ENCODE measurements around the gene PKNOX2. TPM values are rescaled to one million over a fixed set of nuclear protein-coding genes. Genes with fewer than 3 reads are reported as not detected.

Gene PKNOX2
- total and polyA plus RNA-seq, 10 of the 15 experiments (the other 5 are each of a cell fraction or from before 2014, with no cell fraction given) = not detected

DNA sequence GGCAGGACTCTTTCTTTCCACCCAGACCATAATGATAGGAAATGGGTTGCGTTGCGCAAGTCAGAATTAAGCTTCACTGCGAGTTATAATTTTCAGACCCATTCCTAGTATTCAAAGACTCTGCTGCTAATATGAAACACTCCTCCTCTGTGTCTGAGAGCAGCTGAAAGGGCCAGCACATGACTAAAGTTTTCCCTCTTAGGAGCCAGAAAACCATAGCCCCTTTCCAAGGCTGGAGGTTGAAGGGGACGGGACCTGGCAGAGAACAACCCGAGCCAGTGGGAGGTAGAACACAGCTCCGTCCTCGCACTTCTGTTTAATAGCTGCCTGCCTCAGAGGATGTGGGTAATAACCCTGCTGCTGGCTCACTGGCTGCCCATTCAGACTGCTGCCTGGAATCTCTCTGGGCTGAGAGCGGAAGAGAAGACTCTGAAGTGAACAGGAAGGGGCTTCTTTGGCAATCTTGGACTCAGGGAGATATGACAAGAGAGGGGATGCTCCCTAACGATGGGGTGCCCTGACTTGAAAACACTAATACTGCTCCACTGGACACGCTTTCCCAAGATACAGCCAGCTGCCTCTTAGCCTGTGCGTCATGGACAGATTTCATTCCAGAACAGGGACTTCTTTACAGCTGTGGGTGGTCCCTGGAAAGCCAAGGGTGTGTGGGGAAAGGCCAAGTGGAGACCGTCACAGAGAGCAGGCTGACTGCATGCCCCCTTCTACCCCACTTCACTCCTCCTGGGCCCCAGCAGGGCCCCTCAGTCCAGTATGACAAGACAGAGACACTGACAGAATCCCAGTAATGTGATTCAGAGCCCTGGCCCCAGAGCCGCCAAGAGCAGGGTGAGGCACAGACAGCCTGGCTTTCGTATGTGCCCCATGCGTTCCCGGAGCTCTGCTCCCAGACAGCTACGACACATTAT lies 174.6 kb downstream of the PKNOX2 start (continued):
- TF ChIP-seq TARDBP (IDR thresholded peaks at IDR 0.05; ENCODE audit: borderline replicate concordance) = no peak
- no peak for TF ChIP-seq POLR2AphosphoS5 (IDR thresholded peaks at IDR 0.05; ENCODE audit: low read length)
- no peak for TF ChIP-seq NFYA (IDR thresholded peaks at IDR 0.05; ENCODE audit: borderline replicate concordance, low read depth, low read length)
- no peak for TF ChIP-seq RAD51 (IDR thresholded peaks at IDR 0.05)
- no peak for TF ChIP-seq RB1 (IDR thresholded peaks at IDR 0.05; ENCODE audit: borderline replicate concordance)
- no peak for TF ChIP-seq MEF2B (IDR thresholded peaks at IDR 0.05; ENCODE audit: partially characterized antibody, poor library complexity, severe bottlenecking)
- no peak for TF ChIP-seq CBX3 (IDR thresholded peaks at IDR 0.05; ENCODE audit: borderline replicate concordance, low read depth)
- TF ChIP-seq, protein P1, sequence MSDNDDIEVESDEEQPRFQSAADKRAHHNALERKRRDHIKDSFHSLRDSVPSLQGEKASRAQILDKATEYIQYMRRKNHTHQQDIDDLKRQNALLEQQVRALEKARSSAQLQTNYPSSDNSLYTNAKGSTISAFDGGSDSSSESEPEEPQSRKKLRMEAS (IDR thresholded peaks at IDR 0.05; ENCODE audit: low read depth, low read length) = no peak
- no peak for TF ChIP-seq RFX5 (IDR thresholded peaks at IDR 0.05; ENCODE audit: low read depth, low read length)
- no peak for TF ChIP-seq STAT1 (conservative IDR thresholded peaks at IDR 0.05)
- TF ChIP-seq MTA2 (IDR thresholded peaks at IDR 0.05; ENCODE audit: low read depth) = no peak

DNA sequence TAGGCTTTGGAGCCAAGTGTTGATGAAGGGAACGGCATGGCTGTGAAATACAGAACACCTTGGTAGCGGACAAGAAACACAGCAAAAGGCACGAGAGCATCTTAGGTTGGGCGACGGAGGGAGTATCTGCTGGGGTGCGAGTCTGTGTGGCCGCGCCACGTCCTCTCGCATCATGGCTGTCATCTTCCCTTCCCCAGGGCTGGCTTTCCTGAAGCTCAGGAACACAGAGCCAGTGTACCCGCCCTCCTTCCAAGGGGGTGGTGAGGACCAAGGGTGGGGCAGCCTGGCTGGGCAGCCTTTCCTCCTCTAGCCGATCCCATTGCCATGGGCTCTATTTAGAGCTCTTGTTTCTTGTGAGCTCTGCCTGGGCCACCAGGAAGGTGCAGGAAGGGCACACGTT lies 177.1 kb downstream of the PKNOX2 start:
- Histone ChIP-seq H3K79me2 (ENCODE audit: control insufficient read depth, insufficient read depth, low read length) (no peaks in the 10 kb centered on the region), H3K4me1 (ENCODE audit: control insufficient read depth, insufficient read depth, low read length) (no peaks in the 10 kb centered on the region), H3K9me3 (replicated peaks; ENCODE audit: control insufficient read depth, insufficient read depth, low read length) (no peaks in the 10 kb centered on the region), H3K9ac (ENCODE audit: control insufficient read depth, insufficient read depth, low read length) (no peak overlapping the region), H3K4me3 (no peak overlapping the region), H3K36me3 (ENCODE audit: control insufficient read depth in 2 of 2, insufficient read depth in 2 of 2, low read length in 1 of 2) (no peaks in the 10 kb centered on the region), H3K27me3 (replicated peaks in 1 of 2; ENCODE audit: control insufficient read depth in 2 of 2, insufficient read depth in 2 of 2, low read length in 1 of 2) (peaks cover 2 to 10% of the 10 kb centered on the region in 2 experiments; a peak in 2 of 4 replicates), H3K4me2 (ENCODE audit: control insufficient read depth, insufficient read depth) (no peak overlapping the region), H4K20me1 (ENCODE audit: control insufficient read depth, insufficient read depth) (no peaks in the 10 kb centered on the region), H3K27ac (ENCODE audit: control insufficient read depth, insufficient read depth) (no peak overlapping the region), H2AFZ (ENCODE audit: control insufficient read depth, low read depth, low read length) (no peak overlapping the region)
- ATAC-seq (no peak), DNase-seq (ENCODE audit: low read depth, low spot score) (no peak), FAIRE-seq (no peak)
- CTCF ChIA-PET = interaction anchor here (0.6 to 1.2 kb wide), 3 partner anchors 11 to 382 kb away, joined by 3 to 4 read pairs (median 3); no protein-coding TSS in a partner anchor
- POLR2A ChIA-PET = interaction anchor here (0.7 kb wide), 1 partner anchor 1190 kb away, joined by 4 read pairs; no protein-coding TSS in a partner anchor
- BruUV-seq (replicated peaks) = no TSS peak
- 49% methylated on average over 13 of the region's 13 CpGs for WGBS (ENCODE audit: insufficient coverage, insufficient replicate concordance, low lambda C conversion rate, missing lambda C conversion rate)
- intact Hi-C loops (cut with micrococcal nuclease; ENCODE audit: unreplicated experiment) (no loop called here), in situ Hi-C loops (cut with MboI) (no loop called here)
- SMC1A ChIA-PET (ENCODE audit: uncharacterized antibody, unreplicated experiment) = interaction anchor here (1.0 kb wide), 1 partner anchor 8 kb away, joined by 4 read pairs; no protein-coding TSS in a partner anchor
- RAD21 ChIA-PET (ENCODE audit: unreplicated experiment) = no interaction called here
- no peak for TF ChIP-seq HDAC2 (IDR thresholded peaks at IDR 0.05)
- TF ChIP-seq ZNF217 (IDR thresholded peaks at IDR 0.05) = no peak
- TF ChIP-seq, protein P2, sequence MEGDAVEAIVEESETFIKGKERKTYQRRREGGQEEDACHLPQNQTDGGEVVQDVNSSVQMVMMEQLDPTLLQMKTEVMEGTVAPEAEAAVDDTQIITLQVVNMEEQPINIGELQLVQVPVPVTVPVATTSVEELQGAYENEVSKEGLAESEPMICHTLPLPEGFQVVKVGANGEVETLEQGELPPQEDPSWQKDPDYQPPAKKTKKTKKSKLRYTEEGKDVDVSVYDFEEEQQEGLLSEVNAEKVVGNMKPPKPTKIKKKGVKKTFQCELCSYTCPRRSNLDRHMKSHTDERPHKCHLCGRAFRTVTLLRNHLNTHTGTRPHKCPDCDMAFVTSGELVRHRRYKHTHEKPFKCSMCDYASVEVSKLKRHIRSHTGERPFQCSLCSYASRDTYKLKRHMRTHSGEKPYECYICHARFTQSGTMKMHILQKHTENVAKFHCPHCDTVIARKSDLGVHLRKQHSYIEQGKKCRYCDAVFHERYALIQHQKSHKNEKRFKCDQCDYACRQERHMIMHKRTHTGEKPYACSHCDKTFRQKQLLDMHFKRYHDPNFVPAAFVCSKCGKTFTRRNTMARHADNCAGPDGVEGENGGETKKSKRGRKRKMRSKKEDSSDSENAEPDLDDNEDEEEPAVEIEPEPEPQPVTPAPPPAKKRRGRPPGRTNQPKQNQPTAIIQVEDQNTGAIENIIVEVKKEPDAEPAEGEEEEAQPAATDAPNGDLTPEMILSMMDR (IDR thresholded peaks at IDR 0.05 in 2 of 3, conservative IDR thresholded peaks at IDR 0.05 in 1 of 3; ENCODE audit: control insufficient read depth in 2 of 3, extremely low read depth in 1 of 3, insufficient read depth in 1 of 3, low read depth in 3 of 3, low read length in 3 of 3) = no peak
- no peak for TF ChIP-seq RUNX3 (IDR thresholded peaks at IDR 0.05; ENCODE audit: low read length)
- TF ChIP-seq, protein P3, sequence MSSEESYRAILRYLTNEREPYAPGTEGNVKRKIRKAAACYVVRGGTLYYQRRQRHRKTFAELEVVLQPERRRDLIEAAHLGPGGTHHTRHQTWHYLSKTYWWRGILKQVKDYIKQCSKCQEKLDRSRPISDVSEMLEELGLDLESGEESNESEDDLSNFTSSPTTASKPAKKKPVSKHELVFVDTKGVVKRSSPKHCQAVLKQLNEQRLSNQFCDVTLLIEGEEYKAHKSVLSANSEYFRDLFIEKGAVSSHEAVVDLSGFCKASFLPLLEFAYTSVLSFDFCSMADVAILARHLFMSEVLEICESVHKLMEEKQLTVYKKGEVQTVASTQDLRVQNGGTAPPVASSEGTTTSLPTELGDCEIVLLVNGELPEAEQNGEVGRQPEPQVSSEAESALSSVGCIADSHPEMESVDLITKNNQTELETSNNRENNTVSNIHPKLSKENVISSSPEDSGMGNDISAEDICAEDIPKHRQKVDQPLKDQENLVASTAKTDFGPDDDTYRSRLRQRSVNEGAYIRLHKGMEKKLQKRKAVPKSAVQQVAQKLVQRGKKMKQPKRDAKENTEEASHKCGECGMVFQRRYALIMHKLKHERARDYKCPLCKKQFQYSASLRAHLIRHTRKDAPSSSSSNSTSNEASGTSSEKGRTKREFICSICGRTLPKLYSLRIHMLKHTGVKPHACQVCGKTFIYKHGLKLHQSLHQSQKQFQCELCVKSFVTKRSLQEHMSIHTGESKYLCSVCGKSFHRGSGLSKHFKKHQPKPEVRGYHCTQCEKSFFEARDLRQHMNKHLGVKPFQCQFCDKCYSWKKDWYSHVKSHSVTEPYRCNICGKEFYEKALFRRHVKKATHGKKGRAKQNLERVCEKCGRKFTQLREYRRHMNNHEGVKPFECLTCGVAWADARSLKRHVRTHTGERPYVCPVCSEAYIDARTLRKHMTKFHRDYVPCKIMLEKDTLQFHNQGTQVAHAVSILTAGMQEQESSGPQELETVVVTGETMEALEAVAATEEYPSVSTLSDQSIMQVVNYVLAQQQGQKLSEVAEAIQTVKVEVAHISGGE (CRISPR knock-in tag; IDR thresholded peaks at IDR 0.05) = no peak
- TF ChIP-seq EP300 (IDR thresholded peaks at IDR 0.05; ENCODE audit: borderline replicate concordance in 1 of 2, control insufficient read depth in 1 of 2, low read depth in 2 of 2, low read length in 2 of 2) = no peak
- TF ChIP-seq SMC3 (IDR thresholded peaks at IDR 0.05; ENCODE audit: borderline replicate concordance, low read length) = no peak

Data from GM12878 (cell line).